NB4 (cell line): Measurements from ENCODE around the gene ELK3.

Source experiments
- TF ChIP-seq, protein P1 (sequence below): IDR thresholded peaks from one replicate; pipeline ENCODE4 v1.5.1; 2012; ENCODE audit warnings: low read depth, low read length
- TF ChIP-seq, protein P2 (sequence below): IDR thresholded peaks from 2 replicates; pipeline ENCODE4 v1.6.1; 2011; ENCODE audit warnings: low read depth, low read length

DNA sequence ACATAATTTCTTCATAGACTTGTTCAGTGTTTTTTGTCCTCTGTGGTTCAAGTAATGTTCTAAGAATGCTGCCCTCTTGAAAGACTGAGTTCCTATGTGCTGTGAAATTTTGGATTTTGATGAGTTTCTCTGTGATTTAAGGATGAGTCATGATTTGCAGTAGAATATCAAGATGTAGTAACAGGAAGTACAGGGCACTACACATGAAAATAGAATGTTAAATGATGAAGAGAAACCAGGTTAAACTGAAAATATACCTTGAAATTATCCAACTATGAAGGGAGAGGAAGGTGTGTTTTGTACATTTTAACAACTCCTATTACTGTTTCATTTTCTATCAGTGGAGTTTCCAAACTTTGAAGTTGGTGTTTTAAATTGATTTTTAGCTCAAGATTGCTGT, 4.8 kb downstream of the ELK3 start:
- TF ChIP-seq, protein P1, sequence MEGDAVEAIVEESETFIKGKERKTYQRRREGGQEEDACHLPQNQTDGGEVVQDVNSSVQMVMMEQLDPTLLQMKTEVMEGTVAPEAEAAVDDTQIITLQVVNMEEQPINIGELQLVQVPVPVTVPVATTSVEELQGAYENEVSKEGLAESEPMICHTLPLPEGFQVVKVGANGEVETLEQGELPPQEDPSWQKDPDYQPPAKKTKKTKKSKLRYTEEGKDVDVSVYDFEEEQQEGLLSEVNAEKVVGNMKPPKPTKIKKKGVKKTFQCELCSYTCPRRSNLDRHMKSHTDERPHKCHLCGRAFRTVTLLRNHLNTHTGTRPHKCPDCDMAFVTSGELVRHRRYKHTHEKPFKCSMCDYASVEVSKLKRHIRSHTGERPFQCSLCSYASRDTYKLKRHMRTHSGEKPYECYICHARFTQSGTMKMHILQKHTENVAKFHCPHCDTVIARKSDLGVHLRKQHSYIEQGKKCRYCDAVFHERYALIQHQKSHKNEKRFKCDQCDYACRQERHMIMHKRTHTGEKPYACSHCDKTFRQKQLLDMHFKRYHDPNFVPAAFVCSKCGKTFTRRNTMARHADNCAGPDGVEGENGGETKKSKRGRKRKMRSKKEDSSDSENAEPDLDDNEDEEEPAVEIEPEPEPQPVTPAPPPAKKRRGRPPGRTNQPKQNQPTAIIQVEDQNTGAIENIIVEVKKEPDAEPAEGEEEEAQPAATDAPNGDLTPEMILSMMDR: no peak
- TF ChIP-seq, protein P2, sequence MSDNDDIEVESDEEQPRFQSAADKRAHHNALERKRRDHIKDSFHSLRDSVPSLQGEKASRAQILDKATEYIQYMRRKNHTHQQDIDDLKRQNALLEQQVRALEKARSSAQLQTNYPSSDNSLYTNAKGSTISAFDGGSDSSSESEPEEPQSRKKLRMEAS: no peak
